ENCODE data around the gene DCTN3. TPM values are rescaled to one million over a fixed set of nuclear protein-coding genes. Genes with fewer than 3 reads are reported as not detected.

The DCTN3 gene
- total and polyA plus RNA-seq, 3 experiments from 2014 or later: 83.3 to 128 (median 83.4) TPM

- no peaks in the 10 kb centered on the region for H3K27me3 ChIP-seq (ENCODE audit: insufficient read depth, low read length, poor library complexity, severe bottlenecking)
- H3K27me3 Mint-ChIP-seq: peaks cover 11 to 51% of the 10 kb centered on the region in 2 donors
- no peak overlapping the region for H3K4me3 Mint-ChIP-seq
- H3K9me3 Mint-ChIP-seq: peaks cover 0 to 5% (median 2%) of the 10 kb centered on the region in 5 donors
- H3K27ac Mint-ChIP-seq: peak overlapping the region in 1 of 8 donors; percentile 35
- H3K9me3 ChIP-seq (ENCODE audit: low read length): peaks cover 5% of the 10 kb centered on the region
- H3K36me3 ChIP-seq (ENCODE audit: insufficient read depth, low read length): no peaks in the 10 kb centered on the region
- POLR2A ChIA-PET: no interaction called here
- no peak overlapping the region for H3K4me3 ChIP-seq (ENCODE audit: low read length)
- no peak for DNase-seq
- no peaks in the 10 kb centered on the region for H3K4me1 ChIP-seq (ENCODE audit: insufficient read depth, low read length)
- CTCF ChIA-PET: no interaction called here
- H3K36me3 Mint-ChIP-seq: peaks cover 0 to 2% (median 0%) of the 10 kb centered on the region in 3 donors
- no peak overlapping the region for H3K27ac ChIP-seq (ENCODE audit: low read depth, low read length)
- no peaks in the 10 kb centered on the region for H3K4me1 Mint-ChIP-seq
Observed at GRCh38 chr9:34565856-34566255, 54.4 kb downstream of the DCTN3 start.

- ChIA-PET POLR2A (no interaction called here), CTCF (no interaction called here)
- peaks cover 5% of the 10 kb centered on the region for H3K9me3 ChIP-seq (ENCODE audit: low read length)
- H3K4me1 ChIP-seq (ENCODE audit: insufficient read depth, low read length): no peaks in the 10 kb centered on the region
- peaks cover 0 to 2% (median 0%) of the 10 kb centered on the region in 3 donors for H3K4me1 Mint-ChIP-seq
- no peak overlapping the region for H3K27ac ChIP-seq (ENCODE audit: low read depth, low read length)
- H3K27me3 Mint-ChIP-seq: peaks cover 11 to 51% of the 10 kb centered on the region in 2 donors
- no peaks in the 10 kb centered on the region for H3K36me3 ChIP-seq (ENCODE audit: insufficient read depth, low read length)
- no peak overlapping the region for H3K4me3 ChIP-seq (ENCODE audit: low read length)
- no peak for DNase-seq
- no peak overlapping the region for H3K4me3 Mint-ChIP-seq
- H3K27me3 ChIP-seq (ENCODE audit: insufficient read depth, low read length, poor library complexity, severe bottlenecking): no peaks in the 10 kb centered on the region
- H3K9me3 Mint-ChIP-seq: peaks cover 0 to 5% (median 2%) of the 10 kb centered on the region in 5 donors
- peaks cover 0 to 2% (median 0%) of the 10 kb centered on the region in 3 donors for H3K36me3 Mint-ChIP-seq
- no peak overlapping the region for H3K27ac Mint-ChIP-seq
Observed at GRCh38 chr9:34564617-34565016, 55.7 kb downstream of the DCTN3 start.

Other genes starting within 250 kb of the DCTN3 start
- 1 to 10 TPM; 2.3 to 2.4 TPM for gene MYORG, start 243.6 kb downstream of the DCTN3 start, total RNA-seq
- gene MYORG, start 243.6 kb downstream of the DCTN3 start, polyA plus RNA-seq: 0.67 TPM
- gene FAM219A, start 161.9 kb downstream of the DCTN3 start, total RNA-seq: 10 to 100 TPM in 1 of 2 experiments, 1 to 10 TPM in 1; 9.4 to 10.5 TPM
- gene FAM219A, start 161.9 kb downstream of the DCTN3 start, polyA plus RNA-seq: 1.7 TPM
- gene DNAI1, start 161.7 kb downstream of the DCTN3 start, total RNA-seq: not detected
- gene DNAI1, start 161.7 kb downstream of the DCTN3 start, polyA plus RNA-seq: not detected
- gene ENHO, start 97.5 kb downstream of the DCTN3 start, total RNA-seq: under 1 TPM; 0.35 to 0.39 TPM
- not detected for gene ENHO, start 97.5 kb downstream of the DCTN3 start, polyA plus RNA-seq
- gene CNTFR, start 30.8 kb downstream of the DCTN3 start, total RNA-seq: not detected
- gene CNTFR, start 30.8 kb downstream of the DCTN3 start, polyA plus RNA-seq: not detected
- gene RPP25L, start 8.4 kb downstream of the DCTN3 start, total RNA-seq: 10 to 100 TPM; 34.5 to 39.0 TPM
- 35.9 TPM for gene RPP25L, start 8.4 kb downstream of the DCTN3 start, polyA plus RNA-seq
- under 1 TPM; 0.22 to 0.44 TPM for gene ARID3C, start 8.6 kb upstream of the DCTN3 start, total RNA-seq
- gene ARID3C, start 8.6 kb upstream of the DCTN3 start, polyA plus RNA-seq: not detected
- 100 to 1,000 TPM; 138 to 141 TPM for gene SIGMAR1, start 17.3 kb upstream of the DCTN3 start, total RNA-seq
- gene SIGMAR1, start 17.3 kb upstream of the DCTN3 start, polyA plus RNA-seq: 95.4 TPM
- 10 to 100 TPM; 41.7 to 43.0 TPM for gene GALT, start 26.2 kb upstream of the DCTN3 start, total RNA-seq
- gene GALT, start 26.2 kb upstream of the DCTN3 start, polyA plus RNA-seq: 42.8 TPM
- gene IL11RA, start 31.7 kb upstream of the DCTN3 start, total RNA-seq: 10 to 100 TPM; 15.6 to 16.5 TPM
- gene IL11RA, start 31.7 kb upstream of the DCTN3 start, polyA plus RNA-seq: 5.3 TPM
- gene CCL27, start 42.2 kb upstream of the DCTN3 start, total RNA-seq: under 1 TPM; 0.35 to 0.39 TPM
- gene CCL27, start 42.2 kb upstream of the DCTN3 start, polyA plus RNA-seq: not detected
- gene CCL19, start 70.8 kb upstream of the DCTN3 start, total RNA-seq: not detected
- gene CCL19, start 70.8 kb upstream of the DCTN3 start, polyA plus RNA-seq: not detected
- not detected for gene CCL21, start 89.6 kb upstream of the DCTN3 start, total RNA-seq
- not detected for gene CCL21, start 89.6 kb upstream of the DCTN3 start, polyA plus RNA-seq